HG02852 (cell line): ENCODE data around the gene SCAMP5.

ENCODE experiments used
- ATAC-seq: cut with Tn5 transposase; IDR thresholded peaks from one replicate; pipeline ENCODE4 v1.9.1; 2021; ENCODE audit warnings: mild to moderate bottlenecking, moderate library complexity; ENCODE audit not compliant: unreplicated experiment

Gene SCAMP5

GRCh38 chr15:75067123-75067830, 71.9 kb downstream of the SCAMP5 start:
- no peak for ATAC-seq

GRCh38 chr15:75068748-75069147, 73.4 kb downstream of the SCAMP5 start:
- no peak for ATAC-seq

- ATAC-seq = peak; percentile 78
Observed at GRCh38 chr15:75069301-75069925, 74.0 kb downstream of the SCAMP5 start.

- no peak for ATAC-seq
Observed at GRCh38 chr15:75070674-75071073, 75.3 kb downstream of the SCAMP5 start.
